Stimulated activated CD4-positive, alpha-beta T cell treated with anti-CD3 and anti-CD28 coated beads, Interleukin-2, amount 100 ng/mL, for 24 hours (primary cell): ENCODE data around the gene GABBR2.
A peak's percentile ranks its signal among the peaks of the same experiment; 100 is the strongest.
"Not testable (repeated sequence)": the region's sequence is repeated elsewhere in the genome, so short reads cannot be mapped to it uniquely, and the experiment has no call there.

Experiments
- DNase-seq, 2 donors: peaks; one replicate each; pipeline ENCODE4 v3.0.0-alpha.2; 2020

Gene GABBR2

DNA sequence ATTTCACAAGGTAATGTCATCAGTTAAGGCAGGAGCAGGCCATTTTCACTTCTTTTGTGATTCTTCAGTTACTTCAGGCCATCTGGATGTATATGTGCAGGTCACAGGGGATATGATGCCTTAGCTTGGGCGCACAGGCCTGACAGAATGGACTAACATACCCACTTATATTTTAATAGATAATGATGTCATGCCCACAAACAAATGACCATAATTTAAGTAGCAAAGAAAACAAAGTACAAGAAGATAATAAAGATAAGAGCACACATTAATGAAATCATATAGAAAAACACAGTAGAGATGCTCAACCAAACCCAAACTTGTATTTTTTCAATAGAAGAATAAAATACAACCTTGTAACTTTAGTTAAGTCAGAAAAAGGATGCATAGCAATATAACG lies 433.6 kb downstream of the GABBR2 start:
- no peak for DNase-seq

DNA sequence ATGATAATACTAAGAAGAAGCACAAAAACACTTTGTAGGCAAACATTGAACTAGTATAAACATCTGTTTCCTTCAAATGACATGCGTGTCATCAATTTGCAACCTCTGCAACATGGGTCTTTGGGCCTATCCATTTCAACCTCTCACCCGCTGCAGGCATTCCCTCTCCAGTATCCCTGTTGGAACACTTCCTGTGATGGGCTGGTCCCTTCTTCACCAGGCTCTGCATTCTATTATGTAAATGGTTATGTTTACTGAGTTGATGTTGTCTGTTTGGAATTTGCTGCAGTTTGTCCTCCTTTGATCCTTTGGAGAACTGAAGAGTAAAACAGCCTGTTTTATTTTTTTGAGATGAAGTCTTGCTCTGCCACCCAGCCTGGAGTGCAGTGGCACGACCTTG lies 436.7 kb downstream of the GABBR2 start:
- DNase-seq = no peak

DNA sequence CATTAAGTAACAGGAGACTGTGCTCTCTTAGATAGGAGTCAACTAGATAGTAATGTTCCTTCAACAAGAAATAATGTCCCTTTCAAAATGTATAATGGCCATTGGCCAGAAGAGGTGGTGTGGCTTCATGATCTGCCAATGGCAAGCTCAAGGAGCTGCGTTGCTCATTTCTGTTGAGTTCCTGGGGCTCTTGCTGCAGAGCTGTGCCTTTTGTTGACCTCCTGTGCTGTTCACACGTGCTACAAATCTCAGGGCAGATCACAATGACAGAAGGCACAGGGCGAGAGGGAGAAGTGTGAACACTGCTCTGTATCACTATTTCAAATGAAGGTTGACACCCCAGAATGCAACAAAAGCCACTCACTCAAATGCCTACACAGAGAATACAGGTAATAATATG lies 437.3 kb downstream of the GABBR2 start:
- DNase-seq = no peak

DNA sequence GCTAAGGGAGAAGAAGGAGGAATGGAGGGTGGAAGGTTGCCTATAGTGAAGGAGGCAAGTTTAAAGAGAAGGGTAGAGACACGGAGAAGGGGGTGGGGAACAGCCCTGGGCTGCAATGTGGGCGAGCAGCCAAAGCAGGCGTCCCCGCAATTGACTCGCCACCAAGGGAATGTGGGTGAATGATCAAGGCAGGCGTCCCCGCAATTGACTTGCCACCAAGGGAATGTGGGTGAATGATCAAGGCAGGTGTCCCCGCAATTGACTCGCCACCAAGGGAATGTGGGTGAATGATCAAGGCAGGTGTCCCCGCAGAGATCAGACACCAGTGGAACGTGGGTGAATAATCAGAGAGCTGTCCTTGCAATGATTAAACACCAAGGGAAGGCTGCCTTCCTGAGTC lies 438.5 kb downstream of the GABBR2 start:
- DNase-seq = not testable (repeated sequence)

- DNase-seq = not testable (repeated sequence)
Observed at GRCh38 chr9:98269652-98270051, 439.1 kb downstream of the GABBR2 start.

GRCh38 chr9:98267556-98267955 lies 441.2 kb downstream of the GABBR2 start:
- DNase-seq = not testable (repeated sequence)

DNA sequence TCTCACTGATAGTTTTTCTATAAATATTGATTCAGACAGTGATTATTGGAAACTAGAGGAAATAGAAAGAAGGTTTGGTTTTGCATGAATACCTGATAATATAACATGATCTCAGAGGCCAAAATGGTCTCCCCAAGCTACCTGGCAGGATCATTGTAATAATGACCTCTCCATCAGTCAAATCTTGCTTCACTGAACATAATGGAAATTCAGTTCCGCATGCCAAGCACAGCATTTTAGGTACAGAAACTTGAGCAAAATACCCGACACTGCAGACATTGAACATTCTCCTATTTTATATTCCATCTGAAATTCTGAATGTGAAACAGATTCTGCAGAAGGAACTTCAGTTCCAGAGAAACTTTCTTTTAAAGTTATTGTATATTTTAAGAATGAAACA lies 444.2 kb downstream of the GABBR2 start:
- DNase-seq = no peak

GRCh38 chr9:98263482-98264357 lies 445.0 kb downstream of the GABBR2 start:
- DNase-seq = peak; percentile 83 to 85

GRCh38 chr9:98263080-98263479 lies 445.7 kb downstream of the GABBR2 start:
- no peak for DNase-seq

DNA sequence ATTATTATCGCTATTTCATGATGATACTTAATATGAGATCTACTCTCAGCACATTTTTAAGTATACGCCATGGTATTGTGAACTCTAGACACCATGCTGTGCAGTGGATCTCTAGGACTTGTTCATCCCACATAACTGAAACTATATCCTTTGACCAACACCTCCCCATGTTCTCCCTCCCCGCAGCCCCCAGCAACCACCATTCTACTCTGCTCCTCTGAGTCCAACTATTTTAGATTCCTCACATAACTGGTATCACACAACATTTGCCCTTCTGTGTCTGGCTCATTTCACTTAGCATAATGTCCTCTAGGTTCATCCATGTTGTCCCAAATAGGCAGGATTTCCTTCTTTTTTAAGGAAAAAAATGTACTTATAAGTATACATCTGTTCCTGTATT lies 446.7 kb downstream of the GABBR2 start:
- no peak for DNase-seq

- DNase-seq = no peak
Observed at GRCh38 chr9:98260635-98261034, 448.1 kb downstream of the GABBR2 start.

DNA sequence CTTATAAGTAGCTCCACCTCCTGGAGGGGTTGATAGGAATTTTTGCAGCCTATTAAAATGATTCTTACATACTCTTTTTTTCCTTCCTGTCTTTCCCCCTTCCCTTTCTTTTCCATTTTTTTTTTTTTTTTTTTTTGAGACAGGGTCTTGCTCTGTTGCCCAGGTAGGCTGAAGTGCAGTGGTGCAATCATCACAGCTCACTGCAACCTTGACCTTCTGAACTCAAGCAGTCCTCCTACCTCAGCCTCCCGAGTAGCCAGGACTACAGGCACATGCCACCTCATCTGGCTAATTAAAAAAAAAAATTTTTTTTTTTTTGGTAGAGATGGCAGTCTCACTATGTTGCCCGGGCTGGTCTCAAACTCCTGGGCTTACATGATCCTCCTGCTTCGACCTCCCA lies 448.9 kb downstream of the GABBR2 start:
- no peak for DNase-seq

- DNase-seq = peak; percentile 27 to 34
Observed at GRCh38 chr9:98256756-98257155, 452.0 kb downstream of the GABBR2 start.

DNA sequence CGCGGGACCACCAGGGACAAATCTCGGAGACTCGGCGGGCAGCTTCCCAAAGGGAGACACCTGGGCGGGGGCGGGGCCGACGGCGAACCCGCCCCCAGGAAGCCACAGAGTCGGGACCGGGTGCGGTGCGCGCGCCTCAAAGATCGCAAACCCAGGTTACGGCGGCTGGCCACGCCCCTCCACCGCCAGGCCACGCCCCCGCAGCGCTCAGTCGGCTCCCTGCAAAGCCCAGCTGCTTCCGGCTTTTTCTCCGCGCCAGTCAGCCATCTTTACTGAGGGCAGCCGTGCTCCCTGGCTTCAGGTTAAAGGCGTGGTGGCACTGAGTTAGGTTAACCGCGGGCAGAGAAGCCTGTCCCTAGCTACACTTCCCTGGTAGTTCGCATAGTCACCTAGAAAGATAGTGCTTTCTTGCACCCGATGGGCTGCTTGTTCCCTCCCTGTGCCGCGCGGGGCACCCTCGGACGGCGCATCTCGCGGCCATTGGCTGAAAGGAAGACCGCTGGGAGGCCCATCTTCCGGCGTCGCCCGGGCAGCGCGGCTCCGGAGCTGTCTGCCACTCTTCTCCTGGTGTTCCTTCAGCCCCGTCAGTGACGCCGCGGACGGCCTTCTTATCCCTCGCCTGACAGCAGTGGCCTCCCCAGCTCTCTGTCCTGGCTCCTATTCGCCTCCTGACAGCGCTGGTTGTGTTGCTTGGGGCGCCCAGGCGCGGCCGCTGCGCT lies 453.0 kb downstream of the GABBR2 start, which contains the start of gene TBC1D2:
Gene TBC1D2 (minus strand): TSS at position 72 of the 719 bp plus-strand sequence. CDS start 108 bp downstream, outside the sequence.
- peak; percentile 98 for DNase-seq

GRCh38 chr9:98255061-98255577 lies 453.6 kb downstream of the GABBR2 start:
- DNase-seq = no peak

- DNase-seq = no peak
Observed at GRCh38 chr9:98254228-98255060, 454.3 kb downstream of the GABBR2 start.

DNA sequence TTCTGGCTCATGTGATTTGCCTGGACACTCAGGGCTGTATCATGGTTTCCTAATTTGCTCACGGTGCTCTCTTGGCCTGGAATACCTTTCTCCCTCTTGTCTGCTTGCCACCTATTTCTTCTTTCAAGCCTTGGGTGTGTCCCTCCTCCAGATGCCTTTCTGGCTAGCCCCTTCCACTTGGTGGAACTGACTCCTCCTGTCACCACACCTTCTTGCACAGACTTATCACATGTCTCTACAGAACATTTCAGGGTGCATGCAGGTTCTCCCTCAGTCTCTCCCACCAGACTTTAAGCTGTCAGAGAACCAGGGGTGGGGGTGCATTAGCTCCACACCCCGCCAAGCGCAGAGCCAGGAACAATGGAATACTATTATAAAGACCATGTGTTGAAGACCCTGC lies 455.2 kb downstream of the GABBR2 start:
- DNase-seq = no peak

DNA sequence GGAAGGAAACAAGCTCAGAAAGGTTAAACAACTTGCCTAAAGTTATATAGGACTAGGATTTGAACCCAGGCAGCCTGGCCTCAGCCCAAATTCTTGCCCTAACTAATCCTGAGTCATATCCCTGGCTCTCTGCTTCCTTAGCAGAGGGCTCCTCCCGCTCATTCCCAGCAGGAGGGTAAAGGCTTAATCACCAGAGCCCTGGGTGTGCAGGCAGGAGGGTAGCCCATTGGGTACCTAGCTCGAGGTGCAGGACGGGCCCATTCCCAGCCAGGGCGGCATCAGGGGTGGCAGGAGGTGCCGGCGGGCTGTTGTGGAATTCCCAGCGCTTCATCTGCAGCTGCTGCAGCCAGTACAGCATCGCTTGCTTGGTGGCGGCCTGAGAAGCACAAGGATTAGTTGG lies 457.2 kb downstream of the GABBR2 start:
- DNase-seq = no peak

GRCh38 chr9:98249771-98250170 lies 459.0 kb downstream of the GABBR2 start:
- no peak for DNase-seq

DNA sequence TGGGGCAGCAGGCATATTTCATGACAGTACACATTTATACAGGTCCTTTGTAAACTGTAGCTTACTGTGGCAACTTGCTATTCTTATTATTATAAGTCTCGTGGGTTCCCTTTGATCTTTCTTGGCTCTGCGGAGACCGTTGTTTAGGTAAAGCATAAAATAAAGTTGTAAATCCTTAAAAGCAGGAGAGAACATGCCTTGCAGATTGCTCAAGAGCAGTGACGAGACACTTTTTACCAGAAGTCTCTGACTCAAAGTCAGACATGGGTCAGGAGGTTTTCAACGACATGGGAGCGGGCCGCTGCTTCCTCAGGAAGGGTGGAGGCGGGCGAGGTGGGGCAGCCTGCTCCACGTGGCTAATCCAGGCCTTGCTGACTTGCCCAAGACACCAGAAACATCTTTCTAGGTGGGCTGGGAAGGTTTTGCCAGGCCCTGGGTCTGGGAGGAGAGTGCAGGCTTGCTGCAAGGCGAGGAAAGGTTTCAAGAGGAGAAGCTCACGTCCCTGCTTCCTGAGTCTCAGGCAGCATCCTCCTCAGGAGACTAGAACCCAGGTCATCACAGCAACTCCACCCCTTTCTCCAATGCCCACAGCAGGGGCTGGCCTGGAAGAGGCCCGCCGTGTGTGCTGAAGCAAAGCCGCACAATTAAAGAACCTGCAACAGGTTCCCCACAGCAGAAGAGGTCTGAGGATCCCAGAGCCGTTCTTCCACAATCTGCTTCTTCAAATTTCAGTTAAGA lies 459.8 kb downstream of the GABBR2 start:
- DNase-seq = peak in 1 of 2 donors; percentile 35

GRCh38 chr9:98247831-98248657 lies 460.7 kb downstream of the GABBR2 start:
- no peak for DNase-seq
